ENCODE measurements around the gene PDE1C. TPM values are rescaled to one million over a fixed set of nuclear protein-coding genes. Genes with fewer than 3 reads are reported as not detected.
"Not testable (repeated sequence)": the region's sequence is repeated elsewhere in the genome, so short reads cannot be mapped to it uniquely, and the experiment has no call there.

The PDE1C gene
- total RNA-seq, 2 experiments from 2014 or later: not detected

GRCh38 chr7:32092346-32092745 lies 22.1 kb upstream of the PDE1C start:
- CTCF ChIA-PET: no interaction called here

GRCh38 chr7:32091608-32092210 lies 21.5 kb upstream of the PDE1C start:
- no peak overlapping the region for H3K27ac Mint-ChIP-seq
- ChIA-PET CTCF (no interaction called here), POLR2A (no interaction called here)
- H3K36me3 Mint-ChIP-seq (ENCODE audit: low read depth): no peaks in the 10 kb centered on the region
- no peaks in the 10 kb centered on the region for H3K27me3 Mint-ChIP-seq (ENCODE audit: low read depth)
- no peaks in the 10 kb centered on the region for H3K9me3 Mint-ChIP-seq (ENCODE audit: insufficient read depth)
- H3K4me3 Mint-ChIP-seq: no peak overlapping the region
- H3K4me1 Mint-ChIP-seq (ENCODE audit: low read depth): no peaks in the 10 kb centered on the region
- no peak for ATAC-seq
- no peak for DNase-seq

More at GRCh38 chr7:32092346-32092745, 22.1 kb upstream of the PDE1C start:
- no peak for DNase-seq
- no peaks in the 10 kb centered on the region for H3K4me1 Mint-ChIP-seq (ENCODE audit: low read depth)
- H3K4me3 Mint-ChIP-seq: no peak overlapping the region
- H3K27me3 Mint-ChIP-seq (ENCODE audit: low read depth): no peaks in the 10 kb centered on the region
- POLR2A ChIA-PET: no interaction called here
- H3K36me3 Mint-ChIP-seq (ENCODE audit: low read depth): no peaks in the 10 kb centered on the region
- no peak overlapping the region for H3K27ac Mint-ChIP-seq
- H3K9me3 Mint-ChIP-seq (ENCODE audit: insufficient read depth): no peaks in the 10 kb centered on the region
- no peak for ATAC-seq

- CTCF ChIA-PET: no interaction called here
- POLR2A ChIA-PET: no interaction called here
- H3K36me3 Mint-ChIP-seq (ENCODE audit: low read depth): no peaks in the 10 kb centered on the region
- H3K27me3 Mint-ChIP-seq (ENCODE audit: low read depth): no peaks in the 10 kb centered on the region
- H3K27ac Mint-ChIP-seq: no peak overlapping the region
- H3K9me3 Mint-ChIP-seq (ENCODE audit: insufficient read depth): no peaks in the 10 kb centered on the region
- DNase-seq (no peak), ATAC-seq (no peak)
- H3K4me1 Mint-ChIP-seq (ENCODE audit: low read depth): no peaks in the 10 kb centered on the region
- no peak overlapping the region for H3K4me3 Mint-ChIP-seq
These were observed 19.5 kb upstream of the PDE1C start for GRCh38 chr7:32089678-32090077.

GRCh38 chr7:32089256-32089655 lies 19.0 kb upstream of the PDE1C start:
- ChIA-PET POLR2A (no interaction called here), CTCF (no interaction called here)
- Mint-ChIP-seq H3K27me3 (ENCODE audit: low read depth) (no peaks in the 10 kb centered on the region), H3K36me3 (ENCODE audit: low read depth) (no peaks in the 10 kb centered on the region), H3K9me3 (ENCODE audit: insufficient read depth) (no peaks in the 10 kb centered on the region), H3K27ac (no peak overlapping the region), H3K4me3 (no peak overlapping the region), H3K4me1 (ENCODE audit: low read depth) (no peaks in the 10 kb centered on the region)
- ATAC-seq: no peak
- no peak for DNase-seq

- Mint-ChIP-seq H3K36me3 (ENCODE audit: low read depth) (no peaks in the 10 kb centered on the region), H3K27me3 (ENCODE audit: low read depth) (no peaks in the 10 kb centered on the region), H3K9me3 (ENCODE audit: insufficient read depth) (no peaks in the 10 kb centered on the region), H3K4me1 (ENCODE audit: low read depth) (no peaks in the 10 kb centered on the region), H3K4me3 (no peak overlapping the region), H3K27ac (no peak overlapping the region)
- DNase-seq (no peak), ATAC-seq (no peak)
- ChIA-PET CTCF (no interaction called here), POLR2A (no interaction called here)
These were observed 18.3 kb upstream of the PDE1C start for GRCh38 chr7:32088451-32088881.

- H3K4me3 Mint-ChIP-seq: no peak overlapping the region
- no peak overlapping the region for H3K27ac Mint-ChIP-seq
- POLR2A ChIA-PET: no interaction called here
- H3K4me1 Mint-ChIP-seq (ENCODE audit: low read depth): no peaks in the 10 kb centered on the region
- H3K27me3 Mint-ChIP-seq (ENCODE audit: low read depth): no peaks in the 10 kb centered on the region
- H3K36me3 Mint-ChIP-seq (ENCODE audit: low read depth): no peaks in the 10 kb centered on the region
- CTCF ChIA-PET: no interaction called here
- no peak for ATAC-seq
- H3K9me3 Mint-ChIP-seq (ENCODE audit: insufficient read depth): no peaks in the 10 kb centered on the region
- DNase-seq: no peak
These were observed 9.3 kb upstream of the PDE1C start for GRCh38 chr7:32079510-32079909.

GRCh38 chr7:32078824-32079223 lies 8.6 kb upstream of the PDE1C start:
- CTCF ChIA-PET: no interaction called here

GRCh38 chr7:32077806-32078205 lies 7.6 kb upstream of the PDE1C start:
- no peak overlapping the region for H3K27ac Mint-ChIP-seq
- ATAC-seq: no peak
- no peaks in the 10 kb centered on the region for H3K4me1 Mint-ChIP-seq (ENCODE audit: low read depth)
- no peaks in the 10 kb centered on the region for H3K9me3 Mint-ChIP-seq (ENCODE audit: insufficient read depth)
- CTCF ChIA-PET: no interaction called here
- DNase-seq: no peak
- H3K27me3 Mint-ChIP-seq (ENCODE audit: low read depth): no peaks in the 10 kb centered on the region
- H3K4me3 Mint-ChIP-seq: no peak overlapping the region
- POLR2A ChIA-PET: no interaction called here
- H3K36me3 Mint-ChIP-seq (ENCODE audit: low read depth): no peaks in the 10 kb centered on the region

More at GRCh38 chr7:32078824-32079223, 8.6 kb upstream of the PDE1C start:
- H3K4me3 Mint-ChIP-seq: no peak overlapping the region
- DNase-seq (no peak), ATAC-seq (no peak)
- no peaks in the 10 kb centered on the region for H3K27me3 Mint-ChIP-seq (ENCODE audit: low read depth)
- no peaks in the 10 kb centered on the region for H3K9me3 Mint-ChIP-seq (ENCODE audit: insufficient read depth)
- POLR2A ChIA-PET: no interaction called here
- H3K27ac Mint-ChIP-seq: no peak overlapping the region
- no peaks in the 10 kb centered on the region for H3K4me1 Mint-ChIP-seq (ENCODE audit: low read depth)
- H3K36me3 Mint-ChIP-seq (ENCODE audit: low read depth): no peaks in the 10 kb centered on the region

GRCh38 chr7:32076802-32077201 lies 6.6 kb upstream of the PDE1C start:
- H3K4me1 Mint-ChIP-seq (ENCODE audit: low read depth); DNase-seq; CTCF ChIA-PET; H3K9me3 Mint-ChIP-seq (ENCODE audit: insufficient read depth); ATAC-seq; H3K36me3 Mint-ChIP-seq (ENCODE audit: low read depth); H3K27ac Mint-ChIP-seq; H3K4me3 Mint-ChIP-seq; H3K27me3 Mint-ChIP-seq (ENCODE audit: low read depth); POLR2A ChIA-PET: not testable (repeated sequence)

GRCh38 chr7:32075612-32076011 lies 5.4 kb upstream of the PDE1C start:
- Mint-ChIP-seq H3K9me3 (ENCODE audit: insufficient read depth) (no peaks in the 10 kb centered on the region), H3K4me1 (ENCODE audit: low read depth) (no peaks in the 10 kb centered on the region), H3K36me3 (ENCODE audit: low read depth) (no peaks in the 10 kb centered on the region), H3K27me3 (ENCODE audit: low read depth) (peaks cover 3% of the 10 kb centered on the region), H3K4me3 (no peak overlapping the region), H3K27ac (no peak overlapping the region)
- DNase-seq: no peak
- no peak for ATAC-seq
- POLR2A ChIA-PET: no interaction called here
- CTCF ChIA-PET: no interaction called here

GRCh38 chr7:32074787-32075585 lies 4.8 kb upstream of the PDE1C start:
- Mint-ChIP-seq H3K27ac (no peak overlapping the region), H3K4me3 (no peak overlapping the region), H3K36me3 (ENCODE audit: low read depth) (no peaks in the 10 kb centered on the region), H3K4me1 (ENCODE audit: low read depth) (no peaks in the 10 kb centered on the region), H3K27me3 (ENCODE audit: low read depth) (peaks cover 8% of the 10 kb centered on the region), H3K9me3 (ENCODE audit: insufficient read depth) (no peaks in the 10 kb centered on the region)
- ATAC-seq (no peak), DNase-seq (no peak)
- CTCF ChIA-PET: no interaction called here
- POLR2A ChIA-PET: no interaction called here

GRCh38 chr7:32073533-32073932 lies 3.3 kb upstream of the PDE1C start:
- Mint-ChIP-seq H3K4me3 (no peak overlapping the region), H3K27me3 (ENCODE audit: low read depth) (peaks cover 16% of the 10 kb centered on the region), H3K9me3 (ENCODE audit: insufficient read depth) (no peaks in the 10 kb centered on the region), H3K27ac (no peak overlapping the region), H3K4me1 (ENCODE audit: low read depth) (no peaks in the 10 kb centered on the region), H3K36me3 (ENCODE audit: low read depth) (no peaks in the 10 kb centered on the region)
- ChIA-PET POLR2A (no interaction called here), CTCF (no interaction called here)
- DNase-seq (no peak), ATAC-seq (no peak)

GRCh38 chr7:32072397-32072796 lies 2.2 kb upstream of the PDE1C start:
- Mint-ChIP-seq H3K4me3 (no peak overlapping the region), H3K9me3 (ENCODE audit: insufficient read depth) (no peaks in the 10 kb centered on the region), H3K27me3 (ENCODE audit: low read depth) (peaks cover 16% of the 10 kb centered on the region), H3K27ac (no peak overlapping the region), H3K36me3 (ENCODE audit: low read depth) (no peaks in the 10 kb centered on the region), H3K4me1 (ENCODE audit: low read depth) (no peaks in the 10 kb centered on the region)
- DNase-seq (no peak), ATAC-seq (no peak)
- ChIA-PET POLR2A (no interaction called here), CTCF (no interaction called here)

All from activated CD8-positive, alpha-beta T cell treated with anti-CD3 and anti-CD28 coated beads, Interleukin-2, amount 10 ng/mL, durations not matched to agents 7 days and 5 days (primary cell).